Mesenchymal stem cell (in vitro differentiated cells and primary cell): ENCODE results near the gene MGA.

ENCODE experiments used
- DNase-seq: peaks from one replicate; pipeline ENCODE4 v3.0.0-alpha.2; 2013
- H2AFZ ChIP-seq: one replicate; pipeline ENCODE4 v1.6.1; 2013; ENCODE audit warnings: low read depth, mild to moderate bottlenecking, control low read depth, inconsistent platforms, low read length, moderate library complexity
- H2AK5ac ChIP-seq: 2 replicates; pipeline ENCODE4 v1.6.1; 2013; ENCODE audit warnings: low read length, moderate library complexity, mild to moderate bottlenecking, inconsistent platforms; ENCODE audit not compliant: severe bottlenecking
- H2BK120ac ChIP-seq: one replicate; pipeline ENCODE4 v1.6.1; 2013; ENCODE audit warnings: low read depth, mild to moderate bottlenecking, inconsistent platforms, low read length, moderate library complexity
- H2BK12ac ChIP-seq, 2 experiments: one replicate each; pipeline ENCODE4 v1.6.1; 2013; ENCODE audit warnings: inconsistent platforms in 2 of 2, low read length in 2 of 2, mild to moderate bottlenecking in 2 of 2, moderate library complexity in 2 of 2, control low read depth in 1 of 2
- H2BK15ac ChIP-seq: one replicate; pipeline ENCODE4 v1.6.1; 2013; ENCODE audit warnings: mild to moderate bottlenecking, low read depth, inconsistent platforms; ENCODE audit not compliant: poor library complexity, severe bottlenecking
- H2BK5ac ChIP-seq: 2 replicates; pipeline ENCODE4 v1.6.1; 2013; ENCODE audit warnings: low read depth, mild to moderate bottlenecking, low read length, control low read depth, inconsistent platforms; ENCODE audit not compliant: poor library complexity, severe bottlenecking
- H3K14ac ChIP-seq, 2 experiments: one replicate each; pipeline ENCODE4 v1.6.1; 2013; ENCODE audit warnings: inconsistent platforms in 2 of 2, low read length in 2 of 2, control low read depth in 1 of 2, mild to moderate bottlenecking in 1 of 2, moderate library complexity in 1 of 2
- H3K18ac ChIP-seq, 2 experiments: one replicate each; pipeline ENCODE4 v1.6.1; 2013; ENCODE audit warnings: inconsistent platforms in 2 of 2, low read length in 2 of 2, control low read depth in 1 of 2, low read depth in 1 of 2, mild to moderate bottlenecking in 1 of 2
- H3K23ac ChIP-seq, 2 experiments: one replicate each; pipeline ENCODE4 v1.6.1; 2013; ENCODE audit warnings: inconsistent platforms in 2 of 2, low read length in 2 of 2, mild to moderate bottlenecking in 2 of 2, moderate library complexity in 2 of 2, control low read depth in 1 of 2
- H3K27ac ChIP-seq: 2 replicates; pipeline ENCODE4 v1.5.1; 2013; ENCODE audit warnings: mild to moderate bottlenecking, moderate library complexity, low read length, control low read depth, inconsistent platforms; ENCODE audit not compliant: poor library complexity, severe bottlenecking
- H3K27me3 ChIP-seq, 2 experiments: 2 replicates each; pipeline versions ENCODE4 v1.6.1 to v1.7.0; 2013; ENCODE audit warnings: low read length in 2 of 2, mild to moderate bottlenecking in 2 of 2, moderate library complexity in 2 of 2, control low read depth in 1 of 2, inconsistent platforms in 1 of 2; ENCODE audit not compliant: control insufficient read depth in 1 of 2, insufficient read depth in 1 of 2
- H3K36me3 ChIP-seq, 2 experiments: 2 replicates each; pipeline versions ENCODE4 v1.6.1 to v1.7.0; 2013; ENCODE audit warnings: low read length in 2 of 2, control low read depth in 1 of 2, inconsistent platforms in 1 of 2, low read depth in 1 of 2, mild to moderate bottlenecking in 1 of 2; ENCODE audit not compliant: insufficient read depth in 2 of 2, control insufficient read depth in 1 of 2
- H3K4ac ChIP-seq, 2 experiments: one replicate each; pipeline ENCODE4 v1.6.1; 2013; ENCODE audit warnings: inconsistent platforms in 2 of 2, low read length in 2 of 2, mild to moderate bottlenecking in 2 of 2, moderate library complexity in 2 of 2, control low read depth in 1 of 2, low read depth in 1 of 2
- H3K4me1 ChIP-seq: 2 replicates; pipeline ENCODE4 v1.6.1; 2013; ENCODE audit warnings: low read depth, low read length, control low read depth; ENCODE audit not compliant: control insufficient read depth, insufficient read depth
- H3K4me2 ChIP-seq: 2 replicates; pipeline ENCODE4 v1.6.1; 2013; ENCODE audit warnings: low read length, mild to moderate bottlenecking, inconsistent platforms; ENCODE audit not compliant: poor library complexity, severe bottlenecking
- H3K4me3 ChIP-seq, 2 experiments: 2 replicates each; pipeline versions ENCODE4 v1.5.1 to v1.7.0; 2013; ENCODE audit warnings: low read length in 2 of 2, mild to moderate bottlenecking in 2 of 2, control low read depth in 1 of 2, low read depth in 1 of 2; ENCODE audit not compliant: insufficient read depth in 1 of 2
- H3K79me1 ChIP-seq: replicated peaks from 2 replicates; pipeline ENCODE4 v1.6.1; 2013; ENCODE audit warnings: mild to moderate bottlenecking, control low read depth, low read length, inconsistent platforms; ENCODE audit not compliant: poor library complexity, severe bottlenecking
- H3K9ac ChIP-seq: 2 replicates; pipeline ENCODE4 v1.7.0; 2013; ENCODE audit warnings: mild to moderate bottlenecking, low read length, moderate library complexity
- H3K9me3 ChIP-seq: 2 replicates; pipeline ENCODE4 v1.7.0; 2013; ENCODE audit warnings: mild to moderate bottlenecking, low read length; ENCODE audit not compliant: control insufficient read depth
- H4K8ac ChIP-seq: one replicate; pipeline ENCODE4 v1.6.1; 2013; ENCODE audit warnings: inconsistent platforms, mild to moderate bottlenecking, low read length, moderate library complexity
- H4K91ac ChIP-seq: one replicate; pipeline ENCODE4 v1.6.1; 2013; ENCODE audit warnings: mild to moderate bottlenecking, low read length, inconsistent platforms
- WGBS: methylation state at CpG from one replicate; pipeline ENCODE4 v1.1.7; 2013; ENCODE audit warnings: mixed read lengths; 5-methylcytosine and 5-hydroxymethylcytosine counted together

The MGA gene

DNA sequence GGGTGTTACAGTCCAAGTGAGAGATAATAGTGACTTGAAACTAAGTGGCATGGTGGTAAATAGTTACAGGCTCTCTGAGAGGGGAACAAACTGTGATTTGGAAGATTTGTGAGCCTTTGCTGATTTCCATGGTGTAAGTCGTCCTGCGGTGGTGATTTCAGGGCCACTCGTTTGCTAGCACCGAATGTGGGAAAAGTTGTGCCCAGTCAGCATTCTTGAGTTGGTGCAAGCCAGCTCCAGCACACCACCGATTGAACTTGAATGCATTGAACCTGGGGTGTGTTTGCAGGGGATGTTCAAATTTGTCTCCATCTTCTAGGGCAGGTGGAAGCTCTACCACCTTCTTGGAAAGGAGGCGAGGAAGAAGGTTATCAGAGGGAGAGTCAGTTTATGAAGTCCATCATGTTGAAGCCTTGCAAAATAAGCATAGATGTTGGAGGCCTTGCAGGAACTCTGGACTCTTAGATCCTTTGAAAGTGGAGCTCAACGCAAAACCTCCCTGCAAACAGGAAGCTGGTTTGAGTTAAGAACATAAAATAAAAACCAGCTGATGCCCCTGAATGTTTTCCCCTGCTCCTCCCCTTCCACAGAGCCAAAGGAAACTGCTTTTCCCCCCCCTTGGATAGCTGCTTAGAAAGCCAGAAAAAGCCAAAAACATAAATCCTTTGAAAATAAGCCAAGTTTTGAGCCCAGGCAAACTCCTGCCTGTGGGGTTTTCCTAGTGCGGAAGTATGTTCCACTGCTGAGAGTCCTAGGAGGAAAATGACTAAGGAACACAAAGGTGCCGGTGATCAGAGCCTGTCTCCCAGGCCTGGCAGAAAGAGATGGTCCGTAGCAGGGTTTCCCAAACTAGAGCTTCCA, 136.0 kb downstream of the MGA start:
- 88% methylated on average over 10 of the region's 10 CpGs for WGBS
- peak overlapping the region; percentile 73 for H3K9ac ChIP-seq
- no peak overlapping the region for H3K18ac ChIP-seq
- H2BK12ac ChIP-seq: no peak overlapping the region
- H3K27me3 ChIP-seq: no peaks in the 10 kb centered on the region
- H3K79me1 ChIP-seq: peaks cover 36% of the 10 kb centered on the region
- H3K9me3 ChIP-seq: no peaks in the 10 kb centered on the region
- H3K4ac ChIP-seq: no peak overlapping the region
- H3K4me1 ChIP-seq: peaks cover 13% of the 10 kb centered on the region
- no peak overlapping the region for H3K23ac ChIP-seq
- no peak overlapping the region for H2BK15ac ChIP-seq
- no peak overlapping the region for H4K91ac ChIP-seq
- no peak overlapping the region for H2AK5ac ChIP-seq
- H4K8ac ChIP-seq: no peak overlapping the region
- no peak overlapping the region for H3K4me2 ChIP-seq
- no peak overlapping the region for H2BK120ac ChIP-seq
- no peak overlapping the region for H2AFZ ChIP-seq
- no peak overlapping the region for H2BK5ac ChIP-seq
- no peak overlapping the region for H3K27ac ChIP-seq
- DNase-seq: no peak
- H3K4me3 ChIP-seq: peak overlapping the region in 1 of 2 experiments; percentile 35
- peaks cover 10 to 21% of the 10 kb centered on the region in 2 experiments for H3K36me3 ChIP-seq
- H3K14ac ChIP-seq: peak overlapping the region in 1 of 2 experiments; percentile 26

DNA sequence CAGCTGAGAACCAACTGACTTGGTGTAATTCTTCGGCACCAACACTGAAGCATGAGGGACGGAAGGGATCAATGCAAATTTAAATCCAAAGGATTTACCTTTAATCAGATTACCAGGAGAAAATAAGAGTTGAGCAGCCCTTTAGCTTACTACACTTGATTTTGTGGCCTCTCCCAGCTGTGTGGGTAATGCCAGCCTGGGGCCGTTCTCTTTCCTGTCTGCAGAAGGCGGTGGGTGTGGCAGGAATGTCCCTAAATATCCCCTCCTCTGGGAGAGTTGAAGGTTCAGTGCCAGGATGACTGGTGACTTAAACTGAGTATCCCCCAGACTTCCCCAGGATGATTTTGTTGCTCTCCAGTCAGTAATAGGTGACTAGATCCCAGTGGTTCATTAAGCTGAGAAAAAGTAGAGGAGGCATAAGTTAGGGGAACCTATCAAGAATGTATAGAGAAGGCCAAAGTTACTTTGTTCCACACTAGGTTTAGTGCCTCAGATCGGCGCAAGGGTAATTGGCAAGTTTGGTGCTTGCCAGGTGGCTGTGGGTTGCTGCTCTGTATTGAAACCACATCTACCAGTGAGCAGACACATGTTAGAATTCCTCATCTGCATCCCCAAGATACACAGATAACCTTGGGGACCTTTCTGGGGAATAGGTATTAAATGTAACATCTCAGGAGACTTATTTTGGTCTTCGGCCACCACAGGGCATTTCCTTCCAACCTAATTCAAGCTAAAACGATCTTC, 137.2 kb downstream of the MGA start:
- Histone ChIP-seq H3K9me3 (no peaks in the 10 kb centered on the region), H3K9ac (peak overlapping the region; percentile 73), H3K79me1 (peaks cover 29% of the 10 kb centered on the region), H3K4me3 (no peak overlapping the region), H4K91ac (no peak overlapping the region), H3K4me1 (peaks cover 11% of the 10 kb centered on the region), H3K4me2 (no peak overlapping the region), H3K27ac (no peak overlapping the region), H3K4ac (no peak overlapping the region), H3K14ac (no peak overlapping the region), H3K27me3 (no peaks in the 10 kb centered on the region), H2AK5ac (no peak overlapping the region), H2BK15ac (no peak overlapping the region), H2BK12ac (no peak overlapping the region), H3K18ac (no peak overlapping the region), H4K8ac (no peak overlapping the region), H2AFZ (no peak overlapping the region), H2BK5ac (no peak overlapping the region), H2BK120ac (no peak overlapping the region), H3K23ac (no peak overlapping the region), H3K36me3 (peaks cover 10 to 22% of the 10 kb centered on the region in 2 experiments)
- WGBS: 97% methylated on average over 8 of the region's 8 CpGs
- DNase-seq: no peak

DNA sequence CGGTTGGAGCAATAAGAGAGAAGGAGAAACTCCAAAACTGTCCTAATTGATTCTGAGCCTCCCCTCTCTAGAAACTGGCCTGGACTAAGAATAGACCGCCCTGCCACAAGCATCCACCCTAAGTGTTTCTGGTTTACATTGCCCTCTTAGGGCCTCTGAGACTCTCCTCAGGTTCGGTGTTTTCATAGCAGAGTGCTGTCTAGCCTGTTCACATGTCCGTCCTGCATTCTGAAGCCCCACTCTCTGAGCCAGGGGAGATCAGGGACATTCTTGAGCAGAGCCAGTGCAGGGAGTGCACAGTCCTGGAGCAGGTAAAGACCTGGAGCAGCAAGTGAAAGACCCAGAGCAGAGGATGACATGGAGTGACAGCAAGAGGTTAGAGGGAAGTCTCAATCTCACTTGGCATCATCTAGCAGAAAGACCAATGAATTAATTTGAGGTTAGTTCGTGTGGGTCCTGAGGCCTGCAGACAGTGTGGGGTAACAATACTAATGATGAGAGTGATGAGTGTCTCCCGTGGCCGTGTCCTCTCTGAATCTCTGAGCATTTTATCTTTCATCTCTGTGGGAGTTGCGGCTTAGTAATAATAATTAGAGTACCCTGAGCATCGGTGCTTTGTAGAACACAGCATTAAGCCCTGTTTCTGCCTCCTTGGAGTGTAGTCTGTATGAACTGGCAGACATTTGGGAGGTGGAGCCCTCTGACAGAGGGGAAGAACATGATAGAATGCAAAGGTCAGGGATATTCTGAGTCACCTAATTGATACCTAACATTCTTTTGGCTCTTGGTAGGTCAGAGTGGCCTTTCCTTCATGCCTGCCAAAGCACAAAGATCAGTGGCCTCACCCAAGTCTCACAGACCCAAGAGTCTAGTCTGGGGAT, 138.6 kb downstream of the MGA start:
- Histone ChIP-seq H3K27me3 (no peaks in the 10 kb centered on the region), H2AFZ (no peak overlapping the region), H3K23ac (peak overlapping the region in 1 of 2 experiments; percentile 14), H2BK12ac (peak overlapping the region in 1 of 2 experiments; percentile 73), H3K9ac (no peak overlapping the region), H2BK5ac (no peak overlapping the region), H4K8ac (no peak overlapping the region), H3K4me2 (no peak overlapping the region), H2BK15ac (no peak overlapping the region), H3K9me3 (no peaks in the 10 kb centered on the region), H3K4me3 (no peak overlapping the region), H3K18ac (no peak overlapping the region), H3K79me1 (peaks cover 25% of the 10 kb centered on the region), H3K27ac (no peak overlapping the region), H2BK120ac (no peak overlapping the region), H3K36me3 (peaks cover 10 to 22% of the 10 kb centered on the region in 2 experiments), H3K4ac (no peak overlapping the region), H3K14ac (peak overlapping the region in 1 of 2 experiments; percentile 18), H2AK5ac (no peak overlapping the region), H3K4me1 (peaks cover 11% of the 10 kb centered on the region), H4K91ac (no peak overlapping the region)
- DNase-seq: no peak
- 89% methylated on average over 9 of the region's 9 CpGs for WGBS
